WTC11 (cell line): ENCODE data around the gene CENPQ. TPM values are rescaled to one million over a fixed set of nuclear protein-coding genes. Genes with fewer than 3 reads are reported as not detected.

Experiments used
- ATAC-seq: fragments of 200-7000 bp; cut with Tn5 transposase; 2 replicates; pipeline ENCODE4 v1.10.0; 2021; ENCODE audit warnings: mild to moderate bottlenecking, moderate library complexity
- CTCF ChIA-PET: fragments of 300-600 bp; sonication (Branson Sonifier 250); formaldehyde crosslinking; loops from one replicate; lab custom pipeline; 2021; ENCODE audit warnings: antibody characterized with exemption; lab: Charles Lee
- POLR2A ChIA-PET: fragments of 350-600 bp; sonication (Branson Sonifier 250); formaldehyde crosslinking; loops from one replicate; lab custom pipeline; 2021; ENCODE audit warnings: antibody characterized with exemption; lab: Charles Lee
- DNase-seq: peaks from one replicate; pipeline ENCODE4 v3.0.0; 2021; ENCODE audit warnings: low spot score
- H3K27ac Mint-ChIP-seq: 2 replicates; pipeline ENCODE4 v1.8.0; 2021; ENCODE audit warnings: mixed read lengths
- H3K27me3 Mint-ChIP-seq: 2 replicates; pipeline ENCODE4 v1.8.0; 2021; ENCODE audit warnings: low read depth, mild to moderate bottlenecking, moderate library complexity, mixed read lengths
- H3K36me3 Mint-ChIP-seq: 2 replicates; pipeline ENCODE4 v1.8.0; 2021; ENCODE audit warnings: mixed read lengths
- H3K4me1 Mint-ChIP-seq: 2 replicates; pipeline ENCODE4 v1.8.0; 2022; ENCODE audit warnings: mixed read lengths
- H3K4me3 Mint-ChIP-seq: 2 replicates; pipeline ENCODE4 v1.8.0; 2021; ENCODE audit warnings: mild to moderate bottlenecking, moderate library complexity, mixed read lengths
- H3K9me3 Mint-ChIP-seq: 2 replicates; pipeline ENCODE4 v1.8.0; 2021; ENCODE audit warnings: mixed read lengths
- ATF2 ChIP-seq: sonication (generic); formaldehyde crosslinking; IDR thresholded peaks from 2 replicates; pipeline ENCODE4 v1.8.1; 2022; ENCODE audit warnings: low read depth, missing genetic modification reagents, borderline replicate concordance
- ATF6 ChIP-seq: sonication (generic); formaldehyde crosslinking; IDR thresholded peaks from 2 replicates; pipeline ENCODE4 v1.8.1; 2023; ENCODE audit warnings: mild to moderate bottlenecking, missing genetic modification reagents
- CBFB ChIP-seq: sonication (generic); formaldehyde crosslinking; IDR thresholded peaks from 2 replicates; pipeline ENCODE4 v1.8.1; 2022; ENCODE audit warnings: mild to moderate bottlenecking, low read depth, missing genetic modification reagents
- CREM ChIP-seq: sonication (generic); formaldehyde crosslinking; IDR thresholded peaks from 2 replicates; pipeline ENCODE4 v1.8.1; 2022; ENCODE audit warnings: mild to moderate bottlenecking, missing genetic modification reagents, moderate library complexity
- E2F5 ChIP-seq: sonication (generic); formaldehyde crosslinking; IDR thresholded peaks from 2 replicates; pipeline ENCODE4 v1.8.1; 2022; ENCODE audit warnings: mild to moderate bottlenecking, moderate library complexity, missing genetic modification reagents
- EMX1 ChIP-seq: fragments of 250-450 bp; sonication (Bioruptor Pico); IDR thresholded peaks from 2 replicates; pipeline ENCODE4 v1.8.0; 2021; ENCODE audit warnings: mild to moderate bottlenecking
- GABPB1 ChIP-seq: sonication (generic); formaldehyde crosslinking; IDR thresholded peaks from 2 replicates; pipeline ENCODE4 v1.8.1; 2023; ENCODE audit warnings: mild to moderate bottlenecking, missing genetic modification reagents
- JUN ChIP-seq: sonication (generic); formaldehyde crosslinking; IDR thresholded peaks from 2 replicates; pipeline ENCODE4 v1.8.0; 2023; ENCODE audit warnings: mild to moderate bottlenecking, missing genetic modification reagents
- SMAD4 ChIP-seq: sonication (generic); formaldehyde crosslinking; IDR thresholded peaks from 2 replicates; pipeline ENCODE4 v1.8.0; 2022; ENCODE audit warnings: mild to moderate bottlenecking, missing genetic modification reagents
- SP1 ChIP-seq: sonication (generic); formaldehyde crosslinking; conservative IDR thresholded peaks from 2 replicates; pipeline ENCODE4 v1.8.1; 2022; ENCODE audit warnings: missing genetic modification reagents
- STAT6 ChIP-seq: sonication (generic); formaldehyde crosslinking; conservative IDR thresholded peaks from 2 replicates; pipeline ENCODE4 v1.8.1; 2023; ENCODE audit warnings: mild to moderate bottlenecking, low read depth, missing genetic modification reagents, moderate library complexity
- TP53 ChIP-seq: sonication (generic); formaldehyde crosslinking; IDR thresholded peaks from 2 replicates; pipeline ENCODE4 v1.8.1; 2023; ENCODE audit warnings: mild to moderate bottlenecking, missing genetic modification reagents
- USF1 ChIP-seq: sonication (generic); formaldehyde crosslinking; IDR thresholded peaks from 2 replicates; pipeline ENCODE4 v1.8.0; 2022; ENCODE audit warnings: mild to moderate bottlenecking, missing genetic modification reagents
- ZNF138 ChIP-seq: sonication (generic); formaldehyde crosslinking; conservative IDR thresholded peaks from 2 replicates; pipeline ENCODE4 v1.8.1; 2022; ENCODE audit warnings: mild to moderate bottlenecking, moderate library complexity, missing genetic modification reagents
- ZNF281 ChIP-seq: sonication (generic); formaldehyde crosslinking; IDR thresholded peaks from 2 replicates; pipeline ENCODE4 v1.8.0; 2023; ENCODE audit warnings: mild to moderate bottlenecking, missing genetic modification reagents
- ZNF317 ChIP-seq: sonication (generic); formaldehyde crosslinking; IDR thresholded peaks from 2 replicates; pipeline ENCODE4 v1.8.1; 2023; ENCODE audit warnings: low read depth, mild to moderate bottlenecking, moderate library complexity, missing genetic modification reagents, borderline replicate concordance
- ZNF416 ChIP-seq: fragments of 250-450 bp; sonication (Bioruptor Pico); IDR thresholded peaks from 2 replicates; pipeline ENCODE4 v1.9.0; 2021; ENCODE audit warnings: mild to moderate bottlenecking, inconsistent platforms
- total RNA-seq: library from RNA; stranded (reverse); gene quantifications from 3 replicates; pipeline ENCODE4 v1.2.3, GENCODE V29; 2021

The CENPQ gene
- total RNA-seq, 1 experiment from 2014 or later = 14.2 TPM

- TF ChIP-seq E2F5 (CRISPR knock-in tag) (no peak), USF1 (CRISPR knock-in tag) (no peak), STAT6 (CRISPR knock-in tag) (no peak), ZNF317 (CRISPR knock-in tag) (no peak), CBFB (CRISPR knock-in tag) (no peak), SP1 (no peak), JUN (CRISPR knock-in tag) (no peak), CREM (no peak), EMX1 (CRISPR knock-in tag) (no peak), ZNF416 (CRISPR knock-in tag) (no peak), SMAD4 (CRISPR knock-in tag) (no peak), ATF6 (CRISPR knock-in tag) (no peak), GABPB1 (CRISPR knock-in tag) (no peak), TP53 (CRISPR knock-in tag) (no peak)
Measured at GRCh38 chr6:49430866-49431265, 32.3 kb upstream of the CENPQ start (continued).

- ATAC-seq = peak; percentile 41; the same call in 1 of the 2 replicates
- ChIA-PET POLR2A (no interaction called here), CTCF (interaction anchor here (0.7 to 1.0 kb wide), 5 partner anchors 43 to 398 kb away, joined by 3 to 5 read pairs (median 3); no protein-coding TSS in a partner anchor)
- H3K4me3 Mint-ChIP-seq = no peak overlapping the region
- DNase-seq = no peak
- H3K9me3 Mint-ChIP-seq = no peaks in the 10 kb centered on the region
- no peaks in the 10 kb centered on the region for H3K4me1 Mint-ChIP-seq
- TF ChIP-seq ZNF138 (CRISPR knock-in tag) (no peak), SMAD4 (CRISPR knock-in tag) (no peak)
- H3K27ac Mint-ChIP-seq = no peak overlapping the region
- H3K36me3 Mint-ChIP-seq = peaks cover 10% of the 10 kb centered on the region; the same call in 1 of the 2 replicates
- H3K27me3 Mint-ChIP-seq = no peaks in the 10 kb centered on the region
Measured at GRCh38 chr6:49453221-49453620, 9.9 kb upstream of the CENPQ start.

GRCh38 chr6:49454787-49455709, 8.1 kb upstream of the CENPQ start:
- ATAC-seq (no peak), DNase-seq (no peak)
- H3K4me1 Mint-ChIP-seq = no peaks in the 10 kb centered on the region
- CTCF ChIA-PET = no interaction called here
- no peaks in the 10 kb centered on the region for H3K27me3 Mint-ChIP-seq
- POLR2A ChIA-PET = no interaction called here
- H3K36me3 Mint-ChIP-seq = peaks cover 8% of the 10 kb centered on the region; the same call in 1 of the 2 replicates
- no peaks in the 10 kb centered on the region for H3K9me3 Mint-ChIP-seq
- no peak overlapping the region for H3K4me3 Mint-ChIP-seq
- no peak overlapping the region for H3K27ac Mint-ChIP-seq
- TF ChIP-seq ATF2 (CRISPR knock-in tag) (no peak), ZNF281 (CRISPR knock-in tag) (no peak)
